ENCODE results near the gene ZNF425.
"Not testable (repeated sequence)": the region's sequence is repeated elsewhere in the genome, so short reads cannot be mapped to it uniquely, and the experiment has no call there.

ZNF425 gene

GRCh38 chr7:149125863-149126661 lies at the start of gene ZNF425:
Gene ZNF425 (minus strand): TSS chr7:149126324. CDS start chr7:149126213, 111 bp downstream.
- DNase-seq (ENCODE audit: low read depth): peak; percentile 61

- no peak for DNase-seq (ENCODE audit: low read depth)
Measured at GRCh38 chr7:149175150-149175549, 49.0 kb upstream of the ZNF425 start.

- no peak for DNase-seq (ENCODE audit: low read depth)
Measured at GRCh38 chr7:149172534-149172920, 46.4 kb upstream of the ZNF425 start.

DNA sequence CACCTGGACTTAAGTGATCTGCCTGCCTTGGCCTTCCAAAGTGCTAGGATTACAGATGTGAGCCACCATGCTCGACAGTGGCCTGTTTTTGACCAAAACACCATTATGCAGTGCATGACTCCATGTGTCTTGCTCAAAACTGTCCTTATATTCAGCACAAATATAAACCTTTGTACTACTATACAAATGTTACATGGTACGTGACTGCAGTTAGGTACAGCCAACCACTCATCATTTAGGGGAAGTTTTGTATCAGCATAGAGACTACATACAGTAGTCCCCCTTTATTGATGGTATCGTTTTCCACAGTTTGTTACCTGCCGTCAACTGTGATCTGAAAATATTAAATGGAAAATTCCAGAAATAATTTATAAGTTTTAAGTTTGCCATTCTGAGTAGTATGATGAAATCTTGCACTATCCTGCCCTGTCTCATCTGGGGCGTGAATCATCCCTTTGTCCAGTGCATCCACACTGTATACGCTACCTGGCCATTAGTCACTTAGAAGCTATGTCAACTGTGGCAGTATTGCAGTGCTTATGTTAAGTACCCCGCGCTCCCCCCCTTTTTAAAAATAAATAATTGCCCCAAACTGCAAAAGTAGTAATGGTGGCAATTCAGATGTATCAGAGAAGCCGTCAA lies 45.9 kb upstream of the ZNF425 start:
- no peak for DNase-seq (ENCODE audit: low read depth)

- DNase-seq (ENCODE audit: low read depth): no peak
Measured at GRCh38 chr7:149166630-149167352, 40.7 kb upstream of the ZNF425 start.

DNA sequence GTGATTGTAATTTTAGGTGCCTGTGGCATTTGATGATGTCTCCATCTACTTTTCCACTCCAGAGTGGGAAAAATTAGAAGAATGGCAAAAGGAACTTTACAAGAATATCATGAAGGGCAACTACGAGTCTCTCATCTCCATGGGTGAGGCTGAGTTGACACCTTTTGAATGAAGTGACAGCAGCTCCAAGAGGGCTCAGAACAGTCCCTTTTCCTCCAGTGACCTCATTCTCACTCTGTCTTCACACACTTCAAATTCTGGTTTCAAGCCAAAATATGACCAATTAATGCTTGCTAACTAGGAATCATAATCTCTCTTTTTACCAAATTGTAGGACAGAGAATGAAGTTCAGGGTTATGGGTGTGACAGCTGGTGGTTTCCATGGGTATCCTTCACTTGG lies 40.0 kb upstream of the ZNF425 start:
- DNase-seq (ENCODE audit: low read depth): no peak

DNA sequence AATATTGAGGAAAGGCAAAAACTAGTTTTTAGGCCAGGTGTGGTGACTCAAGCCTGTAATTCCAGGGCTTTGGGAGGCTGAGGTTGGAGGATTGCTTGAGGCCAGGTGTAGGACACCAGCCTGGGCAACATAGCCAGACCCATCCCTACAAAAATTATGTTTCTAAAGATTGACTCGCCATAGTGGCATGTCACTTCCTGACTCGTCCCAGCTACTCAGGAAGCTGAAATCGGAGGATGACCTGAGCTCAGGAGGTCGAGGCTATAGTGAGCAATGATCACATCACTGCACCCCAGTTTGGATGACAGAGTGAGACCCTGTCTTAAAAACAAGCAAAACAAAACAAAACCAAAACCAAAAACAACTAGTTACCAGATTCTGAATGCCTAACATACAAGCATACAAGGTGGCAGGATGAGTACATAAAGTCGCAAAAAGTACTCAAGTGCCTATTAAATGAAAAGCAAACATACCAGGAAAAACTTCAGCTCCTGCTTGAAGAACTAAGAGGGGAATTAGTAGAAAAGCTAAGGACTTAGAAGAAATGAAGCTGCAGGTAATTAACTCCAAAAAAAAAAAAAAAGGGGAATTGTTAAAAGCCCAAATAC lies 35.2 kb upstream of the ZNF425 start:
- DNase-seq (ENCODE audit: low read depth): no peak

DNA sequence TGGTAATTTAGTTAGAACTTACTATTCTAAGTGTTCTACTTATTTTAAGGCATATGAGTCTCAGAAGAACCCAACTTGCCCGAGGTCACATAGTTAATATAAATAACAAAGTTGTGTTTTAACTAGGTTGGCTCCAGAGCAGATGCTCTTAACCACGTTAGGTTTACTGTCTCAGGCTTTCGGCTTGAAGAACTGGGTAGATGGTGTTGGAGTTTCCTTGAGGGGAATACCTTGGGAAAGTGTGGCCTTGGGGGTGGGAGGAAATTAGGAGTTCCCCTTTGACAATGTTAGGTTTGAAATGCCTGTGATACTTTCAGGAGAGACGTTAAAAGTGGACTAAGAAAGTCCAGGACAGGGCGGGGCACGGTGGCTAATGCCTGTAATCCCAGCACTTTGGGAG lies 30.8 kb upstream of the ZNF425 start:
- DNase-seq (ENCODE audit: low read depth): no peak

DNA sequence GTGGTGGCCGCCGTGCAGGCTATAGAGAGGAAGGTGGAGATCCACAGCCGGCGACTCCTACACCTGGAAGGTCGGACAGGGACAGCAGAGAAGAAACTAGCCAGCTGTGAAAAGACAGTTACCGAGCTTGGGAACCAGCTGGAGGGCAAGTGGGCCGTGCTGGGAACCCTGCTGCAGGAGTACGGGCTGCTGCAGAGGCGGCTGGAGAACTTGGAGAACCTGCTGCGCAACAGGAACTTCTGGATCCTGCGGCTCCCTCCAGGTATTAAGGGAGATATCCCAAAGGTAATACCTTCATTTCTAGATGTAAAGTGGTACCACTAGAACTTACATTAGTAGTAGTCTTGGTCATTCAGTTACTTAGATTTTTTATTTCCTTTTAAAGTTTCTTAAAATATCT lies 27.9 kb upstream of the ZNF425 start:
- DNase-seq (ENCODE audit: low read depth): no peak

- DNase-seq (ENCODE audit: low read depth): no peak
Measured at GRCh38 chr7:149153346-149153745, 27.2 kb upstream of the ZNF425 start.

- no peak for DNase-seq (ENCODE audit: low read depth)
Measured at GRCh38 chr7:149150981-149151380, 24.9 kb upstream of the ZNF425 start.

GRCh38 chr7:149147752-149148653 lies 21.9 kb upstream of the ZNF425 start:
- DNase-seq (ENCODE audit: low read depth): no peak

GRCh38 chr7:149147072-149147751 lies 21.1 kb upstream of the ZNF425 start, which contains the start of gene ZNF398:
Gene ZNF398 (plus strand): TSS chr7:149147453. CDS start chr7:149147743, 290 bp downstream.
- DNase-seq (ENCODE audit: low read depth): no peak

DNA sequence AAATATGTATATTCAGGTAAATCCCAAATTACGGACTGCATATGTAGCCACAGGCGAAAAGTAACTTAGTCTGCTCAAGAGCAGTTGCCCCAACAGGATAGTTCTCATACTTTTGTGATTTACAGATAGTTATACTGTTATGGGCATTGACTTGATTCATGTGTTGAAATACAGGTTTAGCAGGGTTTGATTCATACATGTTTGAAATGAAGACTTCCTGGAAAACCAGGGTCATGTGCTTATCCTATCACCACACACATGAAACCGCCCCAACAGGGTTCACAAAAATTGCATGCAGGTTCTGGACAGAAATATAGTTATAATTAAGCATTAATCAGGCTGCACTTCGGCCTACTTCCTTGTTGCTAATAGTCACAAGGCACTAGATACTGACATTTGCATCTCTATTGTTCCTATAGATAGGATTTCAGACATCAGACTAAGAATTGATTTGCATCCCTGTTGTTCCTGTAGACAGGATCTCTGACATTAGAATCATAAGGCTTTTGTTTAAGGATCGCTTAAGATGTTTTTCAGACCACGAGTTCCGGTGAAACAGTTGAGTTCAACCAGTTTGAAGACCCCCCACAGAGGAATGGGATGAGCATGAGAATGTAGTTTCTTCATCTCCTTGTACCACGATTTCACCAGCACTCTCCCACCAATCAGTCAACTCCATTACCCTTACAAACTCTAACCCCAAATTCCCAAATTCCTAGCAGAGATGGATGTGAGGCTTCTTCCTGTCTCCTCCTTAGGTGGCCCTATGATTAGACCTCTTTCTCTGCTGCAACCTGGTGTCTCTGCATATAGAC lies 19.1 kb upstream of the ZNF425 start:
- no peak for DNase-seq (ENCODE audit: low read depth)

DNA sequence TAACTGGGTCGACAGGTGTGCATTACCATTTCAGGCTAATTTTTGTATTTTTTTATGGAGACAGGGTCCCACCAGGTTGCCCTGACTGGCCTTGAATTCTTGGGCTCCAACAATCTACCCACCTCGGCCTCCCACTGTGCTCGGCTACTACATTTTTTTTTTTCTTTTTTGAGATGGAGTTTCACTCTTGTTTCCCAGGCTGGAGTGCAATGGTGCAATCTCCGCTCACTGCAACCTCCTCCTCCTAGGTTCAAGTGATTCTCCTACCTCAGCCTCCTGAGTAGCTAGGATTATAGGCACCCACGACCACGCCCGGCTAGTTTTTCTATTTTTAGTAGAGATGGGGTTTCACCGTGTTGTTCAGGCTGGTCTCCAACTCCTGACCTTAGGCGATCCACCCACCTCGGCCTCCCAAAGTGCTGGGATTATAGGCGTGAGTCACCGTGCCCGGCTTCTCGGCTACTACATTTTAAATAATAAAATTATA lies 18.4 kb upstream of the ZNF425 start:
- not testable (repeated sequence) for DNase-seq (ENCODE audit: low read depth)

- no peak for DNase-seq (ENCODE audit: low read depth)
Measured at GRCh38 chr7:149141893-149142292, 15.8 kb upstream of the ZNF425 start.

GRCh38 chr7:149140831-149141230 lies 14.7 kb upstream of the ZNF425 start:
- no peak for DNase-seq (ENCODE audit: low read depth)

DNA sequence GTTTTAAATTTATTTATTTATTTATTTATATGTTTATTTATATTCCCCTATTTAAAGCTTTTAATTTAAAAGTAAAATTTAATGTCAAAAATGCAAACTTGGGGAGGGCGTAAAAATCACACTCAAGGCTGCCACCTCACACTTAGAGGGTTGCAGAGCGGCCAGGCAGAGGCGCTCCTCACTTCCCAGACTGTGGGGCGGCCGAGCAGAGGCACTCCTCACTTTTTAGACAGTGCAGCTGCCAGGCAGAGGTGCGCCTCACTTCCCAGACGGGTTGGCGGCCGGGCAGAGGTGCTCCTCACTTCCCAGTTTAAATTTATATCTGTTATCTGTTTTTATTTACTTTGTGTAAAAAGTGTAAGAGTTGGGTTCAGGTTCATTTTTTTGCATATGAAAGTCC lies 10.0 kb upstream of the ZNF425 start:
- DNase-seq (ENCODE audit: low read depth): no peak

GRCh38 chr7:149133028-149133710 lies 7.0 kb upstream of the ZNF425 start:
- DNase-seq (ENCODE audit: low read depth): no peak
